NOMO-1 (cell line): ENCODE measurements around the gene CDH26.

Experiments used
- DNase-seq, 2 experiments: peaks; one replicate each; lab custom pipeline; 2025; ENCODE audit not compliant: unreplicated experiment in 2 of 2; lab: John Stamatoyannopoulos, UW

The CDH26 gene

DNA sequence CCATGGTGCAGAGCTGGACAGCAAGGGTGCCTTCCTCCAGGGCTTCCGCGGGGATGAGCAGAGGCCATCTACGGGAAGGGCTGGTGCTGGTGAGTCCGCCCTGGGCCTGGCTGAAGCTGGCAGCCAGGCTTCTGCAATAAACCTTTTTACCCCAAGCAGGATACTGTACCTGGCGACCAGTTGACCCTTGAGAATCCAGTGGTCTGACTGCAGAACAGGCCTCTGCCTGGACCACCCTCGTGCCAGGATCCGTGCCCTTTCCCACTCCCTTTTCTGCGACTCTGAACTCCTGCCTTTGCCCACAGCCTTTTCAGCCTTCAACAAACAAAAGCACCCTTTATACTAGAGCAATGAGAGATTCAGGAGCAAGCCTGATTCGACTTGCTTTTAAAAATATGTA, 18.9 kb downstream of the CDH26 start:
- DNase-seq = no peak

DNA sequence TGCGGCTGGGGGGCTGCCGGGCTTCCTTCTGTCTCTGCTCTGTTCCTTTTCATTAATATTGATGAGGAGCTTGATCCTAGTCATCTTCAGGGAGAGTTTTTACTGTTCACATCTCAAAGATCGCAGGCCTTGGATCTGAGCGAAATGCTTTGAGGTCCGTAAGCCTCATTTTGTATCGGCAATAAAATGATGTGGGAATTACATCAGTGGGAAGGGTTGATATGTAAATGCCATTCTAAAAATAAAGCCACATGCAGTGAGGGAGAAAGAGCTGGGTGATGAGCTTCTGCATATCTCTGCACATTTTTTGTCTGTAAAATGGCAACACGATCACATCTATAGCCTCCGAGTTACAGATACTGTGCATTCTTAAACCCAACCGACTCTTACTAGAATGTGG, 24.9 kb downstream of the CDH26 start:
- no peak for DNase-seq

DNA sequence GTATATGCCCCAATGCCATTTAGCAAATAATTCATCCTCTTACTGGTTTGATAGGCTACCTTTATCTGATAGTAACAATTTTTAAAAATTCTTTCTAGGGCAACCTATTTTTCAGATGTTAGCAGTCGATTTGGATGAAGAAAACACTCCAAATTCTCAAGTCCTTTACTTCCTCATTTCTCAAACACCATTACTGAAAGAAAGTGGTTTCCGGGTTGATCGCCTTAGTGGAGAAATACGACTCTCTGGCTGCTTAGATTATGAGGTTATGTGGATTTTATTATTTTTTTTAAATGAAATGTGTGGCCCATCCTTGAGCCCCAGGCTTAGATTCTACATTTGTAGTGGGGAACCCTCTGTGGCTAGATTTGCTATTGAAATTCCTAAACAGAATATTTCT, 26.3 kb downstream of the CDH26 start:
- DNase-seq = peak; percentile 60 to 82

DNA sequence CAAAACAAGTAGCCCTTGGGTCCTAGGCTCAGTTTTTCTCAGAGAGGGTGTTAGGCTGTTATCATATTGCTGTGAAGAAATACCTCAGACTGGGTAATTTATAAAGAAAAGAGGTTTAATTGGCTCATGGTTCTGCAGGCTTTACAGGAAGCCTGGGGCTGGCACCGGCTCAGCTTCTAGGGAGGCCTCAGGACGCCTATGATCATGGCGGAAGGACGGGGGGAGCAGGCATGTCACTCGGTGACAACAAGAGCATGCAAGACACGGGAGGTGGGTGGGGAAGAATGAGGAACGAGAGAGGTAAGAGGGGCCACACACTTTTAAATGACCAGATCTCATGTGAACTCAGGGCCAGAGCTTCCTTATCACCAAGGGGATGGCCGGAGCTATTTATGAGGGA, 26.9 kb downstream of the CDH26 start:
- DNase-seq = no peak

DNA sequence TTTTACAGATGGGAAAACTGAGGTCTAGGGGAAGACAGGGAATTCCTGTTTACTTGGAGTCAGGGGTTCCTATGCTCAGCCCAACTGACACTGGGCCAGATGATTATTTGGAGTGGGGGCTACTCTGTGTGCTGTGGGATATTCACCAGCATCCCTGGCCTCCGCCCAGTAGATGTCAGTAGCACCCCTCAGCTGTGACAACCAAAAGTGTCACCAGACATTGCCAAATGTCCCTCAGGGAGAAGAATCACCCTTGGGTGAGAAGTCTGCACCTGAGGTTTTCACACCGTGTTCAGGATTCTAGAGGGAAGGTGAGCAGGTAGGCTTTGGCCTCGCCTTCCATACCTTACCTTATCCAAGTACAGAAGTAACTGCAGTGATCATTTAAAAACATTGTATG, 27.6 kb downstream of the CDH26 start:
- no peak for DNase-seq

DNA sequence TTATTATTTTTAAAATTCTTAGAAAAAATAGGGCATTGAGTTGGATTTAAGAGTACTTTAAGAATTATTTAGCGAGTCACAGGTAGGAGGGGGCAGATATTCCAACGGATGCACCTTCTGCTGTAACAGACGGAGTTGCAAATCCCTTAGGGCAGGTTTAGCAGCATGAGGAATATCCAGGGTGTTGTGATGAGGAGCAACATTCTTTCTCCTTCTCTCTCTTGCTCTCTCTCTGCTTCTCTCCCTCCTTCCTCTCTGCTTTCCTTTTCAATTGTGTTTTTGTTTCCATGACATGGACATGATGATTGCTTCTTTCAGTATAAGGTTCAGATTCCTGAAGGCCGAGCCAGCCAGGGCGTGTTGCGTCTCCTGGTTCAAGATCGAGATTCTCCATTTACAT, 28.9 kb downstream of the CDH26 start:
- DNase-seq = no peak

DNA sequence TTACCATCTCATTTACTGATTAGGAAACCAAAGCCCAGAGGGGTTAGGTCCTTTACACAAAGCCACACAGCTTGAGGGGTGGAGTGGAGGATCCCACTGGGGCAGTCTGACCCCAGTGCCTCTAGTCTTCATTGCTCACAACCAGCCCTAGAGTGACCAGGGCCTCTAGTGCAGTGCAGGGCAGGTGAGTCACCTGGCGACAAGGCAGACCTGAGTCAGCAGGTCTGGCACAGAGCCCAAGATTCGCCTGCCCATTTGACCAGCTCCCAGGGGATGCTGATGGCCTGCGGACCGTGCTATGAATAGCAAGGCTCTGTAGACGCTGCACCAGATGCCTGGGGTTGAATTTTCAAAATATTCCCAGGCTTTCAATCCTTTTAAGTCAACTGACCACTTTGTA, 29.9 kb downstream of the CDH26 start:
- no peak for DNase-seq

DNA sequence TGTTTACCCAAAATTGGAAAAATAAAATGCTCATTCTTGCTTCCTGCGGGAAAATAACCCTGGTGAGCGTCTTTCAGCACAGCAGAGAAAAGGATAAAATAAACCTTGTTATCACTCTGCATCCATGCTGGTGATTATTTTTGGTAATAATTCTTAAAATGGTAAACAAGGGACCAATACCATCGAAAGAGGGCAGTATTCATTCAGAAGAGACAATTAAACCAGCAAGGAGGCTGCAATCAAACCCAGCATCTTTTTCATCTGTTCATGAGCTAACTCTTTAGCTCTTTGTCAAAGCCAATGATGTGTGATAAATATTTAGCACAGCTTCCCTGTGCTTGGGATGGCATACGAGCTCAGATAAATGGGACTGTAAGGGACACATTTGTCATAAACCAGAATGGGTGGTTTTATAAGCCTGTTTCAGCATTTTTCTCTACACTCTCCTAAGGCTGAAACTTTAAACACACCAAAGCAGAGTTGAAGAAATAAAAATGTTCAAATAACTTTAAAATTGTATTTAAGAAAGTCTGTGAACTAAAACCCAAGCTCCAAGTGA, 34.4 kb downstream of the CDH26 start:
- peak in 1 of 2 experiments; percentile 60 for DNase-seq

DNA sequence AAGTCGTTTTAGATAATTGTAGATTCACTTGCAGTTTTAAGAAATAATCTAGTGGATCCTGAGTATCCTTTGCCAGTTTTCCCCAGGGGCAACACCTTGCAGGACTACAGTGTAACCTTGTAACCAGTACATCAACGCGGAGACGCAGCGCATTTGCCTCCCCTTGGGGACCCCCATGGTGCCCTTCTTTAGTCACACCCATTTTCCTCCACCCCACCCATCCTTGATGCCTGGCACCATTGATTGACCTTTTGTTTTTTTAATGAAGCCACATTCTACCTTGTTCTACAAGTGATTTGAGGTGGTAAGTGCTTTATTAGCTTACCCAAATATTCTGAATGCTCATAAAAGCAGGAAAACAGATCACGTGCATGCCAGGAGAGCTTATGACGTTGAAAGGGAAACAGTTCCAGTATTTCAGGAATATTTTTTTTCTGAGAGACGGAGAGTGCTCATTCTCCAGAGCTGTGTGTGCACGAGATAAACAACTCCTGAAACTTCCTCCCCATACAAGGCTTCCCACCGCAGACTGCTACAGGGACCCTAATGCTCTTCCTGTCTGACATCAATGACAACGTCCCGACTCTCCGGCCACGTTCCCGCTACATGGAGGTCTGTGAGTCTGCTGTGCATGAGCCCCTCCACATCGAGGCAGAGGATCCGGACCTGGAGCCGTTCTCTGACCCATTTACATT, 35.7 kb downstream of the CDH26 start:
- no peak for DNase-seq

DNA sequence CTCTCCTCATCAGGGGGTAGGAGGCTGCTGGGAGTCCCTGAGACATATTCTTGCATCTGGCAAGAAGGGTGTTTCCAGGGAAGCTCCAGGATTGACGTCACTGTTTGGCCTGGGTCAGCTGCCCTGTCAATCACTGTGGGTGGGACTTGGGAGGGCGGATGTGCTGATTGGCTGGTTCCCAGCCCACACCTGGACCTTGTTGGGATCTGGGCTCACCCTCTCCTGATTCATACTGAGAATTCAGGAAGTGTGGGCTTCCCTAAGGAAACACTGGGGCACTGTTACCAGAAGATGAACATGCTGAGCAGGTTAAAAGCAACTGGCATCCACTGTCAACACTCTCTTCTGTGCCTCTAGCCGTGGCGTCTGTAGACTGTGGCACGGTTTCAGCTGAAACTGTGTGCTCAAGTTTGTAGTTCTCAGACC, 36.5 kb downstream of the CDH26 start:
- no peak for DNase-seq

DNA sequence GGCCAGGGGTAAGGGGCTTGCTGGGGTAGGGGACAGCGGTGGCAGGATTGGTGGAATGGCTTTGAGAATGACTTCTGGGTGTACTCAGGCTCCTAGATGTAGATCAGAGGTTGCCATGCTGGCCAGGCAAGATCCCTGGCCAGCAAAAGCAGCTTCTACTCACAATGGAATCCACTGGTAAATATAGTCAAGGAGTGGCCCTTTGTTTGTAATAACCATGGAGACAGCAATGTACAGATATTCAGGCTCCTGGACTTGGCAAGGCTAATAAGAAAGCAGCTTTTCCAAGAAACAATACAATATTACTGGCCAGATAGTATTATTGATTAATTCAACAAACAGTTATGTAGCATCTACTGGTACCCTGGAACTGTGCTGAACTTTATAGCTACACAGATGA, 37.9 kb downstream of the CDH26 start:
- DNase-seq = no peak

DNA sequence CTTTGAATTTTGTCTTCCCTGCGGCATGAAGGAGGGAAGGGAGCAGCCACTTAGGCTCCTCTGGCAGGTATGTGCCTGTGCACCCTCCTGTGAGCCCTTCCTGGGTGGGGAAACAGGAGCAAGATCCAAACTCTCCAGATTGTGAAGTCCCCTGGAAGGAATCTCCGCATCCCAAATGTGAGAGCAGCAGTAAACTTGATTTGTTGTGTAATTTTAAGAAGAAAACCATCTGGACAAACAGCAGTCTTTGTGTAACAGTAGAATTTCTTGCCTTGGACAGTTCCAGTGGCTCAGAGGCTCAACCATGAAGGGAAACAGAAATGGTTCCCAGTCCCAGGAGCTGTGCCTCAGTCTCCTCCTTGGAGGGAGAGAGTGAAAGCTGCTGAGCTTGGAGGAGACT, 39.7 kb downstream of the CDH26 start:
- DNase-seq = no peak

DNA sequence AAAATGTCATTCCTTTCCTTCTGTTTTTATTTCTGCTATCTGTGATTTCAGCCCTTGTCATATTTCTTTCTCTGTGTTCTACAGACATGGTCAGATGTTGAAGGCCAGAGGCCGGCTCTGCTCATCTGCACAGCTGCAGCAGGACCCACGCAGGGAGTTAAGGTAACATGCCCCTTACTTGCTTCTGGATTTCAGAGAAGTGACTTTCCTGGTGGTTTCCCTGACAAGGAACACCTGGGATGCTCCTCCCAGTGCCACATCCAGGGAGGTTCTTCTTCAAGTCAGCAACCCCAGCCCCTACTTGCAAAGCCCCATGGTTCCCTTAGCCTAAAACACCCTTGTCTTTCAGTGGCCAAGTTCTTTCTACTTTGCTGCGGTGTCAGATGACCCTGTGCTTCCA, 41.3 kb downstream of the CDH26 start:
- DNase-seq = no peak

DNA sequence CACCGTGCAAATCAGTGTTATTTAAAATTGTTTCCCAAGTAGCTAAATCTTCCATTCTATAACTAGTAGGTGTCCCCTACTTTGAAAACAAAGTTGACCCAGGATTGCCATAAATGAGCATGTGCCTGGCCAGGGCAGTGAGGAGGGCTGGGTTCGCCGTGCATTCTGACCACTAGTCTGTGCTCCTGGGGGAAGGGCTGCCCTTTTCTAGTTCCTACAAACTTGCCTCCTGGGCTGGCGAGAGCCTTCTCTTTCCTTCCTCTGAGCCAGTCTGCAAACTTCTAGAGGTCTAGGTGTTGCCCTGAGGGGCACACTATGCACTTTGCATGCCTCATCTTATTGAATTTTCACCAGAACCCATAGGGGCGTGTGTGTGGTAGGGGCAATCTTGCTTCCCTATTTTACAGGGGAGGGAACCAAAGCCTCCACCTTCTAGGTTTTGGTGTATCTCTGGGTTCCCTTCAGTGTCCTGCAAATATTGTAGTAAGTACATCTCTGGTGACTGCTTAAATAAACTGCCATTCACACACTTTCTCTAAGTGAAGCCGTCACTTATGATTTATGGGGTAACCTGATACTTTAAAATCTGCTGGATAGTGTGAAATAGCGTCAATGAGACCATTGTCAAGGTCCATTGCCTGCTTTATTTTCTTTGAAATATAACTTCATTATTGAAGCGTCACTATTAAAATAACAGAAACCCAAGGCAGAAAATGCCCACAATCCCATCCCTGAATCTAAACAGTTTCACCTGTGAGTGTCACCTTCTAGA, 42.2 kb downstream of the CDH26 start:
- DNase-seq = no peak

DNA sequence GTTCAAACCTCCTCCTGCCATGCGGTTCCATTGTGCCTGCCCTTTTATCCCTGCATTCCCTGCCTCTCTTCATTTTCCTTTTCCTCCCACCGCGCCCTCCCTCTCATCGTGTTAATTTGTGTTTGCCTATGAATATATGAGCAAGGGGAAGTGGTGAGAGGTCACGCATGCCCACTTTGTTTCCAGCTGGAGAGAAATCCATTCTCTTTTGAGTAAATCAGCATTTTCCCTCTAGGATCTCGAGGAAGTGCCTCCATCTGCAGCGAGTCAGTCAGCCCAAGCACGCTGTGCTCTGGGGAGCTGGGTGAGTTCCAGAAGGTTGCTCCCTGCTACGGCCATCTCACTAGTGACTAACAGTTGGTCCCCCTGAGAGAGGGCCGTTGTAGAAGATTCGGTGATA, 42.9 kb downstream of the CDH26 start:
- DNase-seq = no peak

DNA sequence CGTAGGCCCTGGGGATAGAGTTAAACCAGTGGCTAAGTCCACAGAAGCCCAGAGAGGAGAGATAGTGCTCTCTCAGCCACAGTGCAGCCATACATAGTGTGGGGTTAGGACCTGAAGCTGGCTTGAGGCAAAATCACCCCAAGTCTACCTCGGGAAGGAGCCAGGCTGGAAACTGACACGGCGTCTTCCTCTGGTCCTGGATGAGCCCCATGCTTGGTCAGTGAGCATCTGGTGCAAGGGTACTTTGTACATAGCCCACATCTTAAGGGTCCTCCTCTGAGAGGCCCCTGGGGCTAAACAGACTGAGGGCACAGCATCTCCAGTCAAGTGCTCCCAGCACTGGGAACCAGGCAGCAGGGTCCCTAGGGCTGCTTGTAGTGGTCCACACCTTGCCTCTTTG, 45.6 kb downstream of the CDH26 start:
- DNase-seq = no peak

DNA sequence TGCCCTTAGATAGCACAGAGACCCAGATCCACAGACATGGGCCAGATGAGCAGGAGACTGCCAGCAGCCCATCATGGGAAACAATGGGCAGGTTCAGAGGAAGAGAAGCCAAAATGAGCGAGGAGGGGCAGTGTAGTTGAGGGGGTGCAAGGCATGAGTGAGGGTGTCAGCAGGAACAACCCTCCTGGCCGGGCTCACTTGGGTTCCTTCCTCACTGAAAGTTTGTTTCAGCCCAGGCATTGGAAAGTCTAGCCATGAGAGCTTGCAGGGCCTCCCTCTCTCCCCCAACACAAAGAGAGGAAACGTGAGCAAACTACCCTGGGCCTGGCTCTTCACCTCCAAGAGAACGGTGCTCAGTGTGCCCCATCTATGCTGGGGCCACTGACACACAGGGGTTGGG, 48.0 kb downstream of the CDH26 start:
- DNase-seq = no peak

DNA sequence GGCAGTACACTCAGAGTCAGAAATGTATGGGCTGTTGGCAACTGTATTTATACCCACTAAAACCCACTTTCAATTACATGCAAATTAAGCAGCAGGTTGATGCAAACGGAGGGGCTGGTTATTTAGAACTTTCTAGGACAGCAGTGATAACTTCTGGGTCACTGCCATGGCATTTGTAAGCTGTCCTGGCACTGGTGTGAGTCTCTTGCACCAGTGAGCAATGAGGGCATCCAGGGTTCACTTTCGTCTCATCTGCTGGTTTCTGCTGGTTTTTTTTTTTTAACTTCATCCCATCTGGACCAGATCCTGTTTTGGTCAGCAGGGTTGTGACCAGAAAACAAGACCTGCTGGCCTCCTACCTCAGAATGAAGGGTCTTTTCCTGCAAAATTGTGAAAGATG, 49.2 kb downstream of the CDH26 start:
- no peak for DNase-seq

DNA sequence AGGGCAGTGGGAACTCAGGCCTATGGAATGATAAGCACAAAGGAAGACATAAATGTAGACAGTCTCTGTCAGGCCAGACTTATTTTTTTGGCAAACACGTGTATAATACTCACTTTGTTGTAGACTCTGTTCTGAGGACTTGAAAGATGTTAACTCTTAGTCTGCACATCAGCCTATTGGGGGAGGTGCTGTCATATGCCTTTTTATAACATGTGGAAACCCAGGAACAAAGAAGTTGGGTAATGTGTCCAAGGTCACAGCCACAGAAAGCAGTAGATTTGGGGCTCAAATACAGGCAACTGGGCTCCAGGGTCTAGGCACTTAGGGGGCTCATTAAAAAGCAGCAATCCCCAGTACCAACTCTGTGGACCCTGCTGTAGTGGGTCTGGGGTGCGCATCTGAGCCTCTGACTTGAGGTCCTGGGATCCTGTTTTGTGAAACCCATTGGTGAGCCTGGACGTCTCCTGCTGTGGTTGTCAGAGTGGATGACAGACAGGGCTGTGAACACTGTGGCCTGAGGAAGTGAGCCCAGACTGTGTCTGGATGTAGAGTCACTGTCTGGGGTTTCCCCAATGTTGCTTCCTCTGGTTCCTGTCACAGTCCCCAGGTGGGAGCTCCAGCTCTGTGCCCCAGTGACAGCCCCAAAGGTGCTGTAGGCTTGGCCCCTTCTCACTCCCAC, 50.0 kb downstream of the CDH26 start:
- DNase-seq = peak; percentile 16 to 38

DNA sequence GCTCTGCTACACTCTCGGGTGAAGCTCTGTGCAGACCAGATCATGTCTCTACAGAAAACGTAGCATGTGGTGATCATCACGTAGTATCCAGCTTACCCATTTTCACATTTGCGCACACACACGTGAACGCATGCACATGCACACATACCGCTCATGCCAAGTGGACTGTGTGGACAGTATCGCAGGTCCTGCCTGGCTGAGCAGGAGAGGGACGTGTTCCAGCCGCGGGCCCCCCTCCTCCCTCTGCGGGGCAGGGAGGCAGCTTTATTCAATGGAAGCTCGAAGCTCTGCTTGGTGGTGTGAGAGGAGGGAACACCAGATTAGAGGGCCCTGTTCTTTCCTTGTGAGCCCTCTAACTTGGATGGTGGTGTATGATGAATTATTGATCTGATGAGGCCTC, 51.1 kb downstream of the CDH26 start:
- DNase-seq = no peak

DNA sequence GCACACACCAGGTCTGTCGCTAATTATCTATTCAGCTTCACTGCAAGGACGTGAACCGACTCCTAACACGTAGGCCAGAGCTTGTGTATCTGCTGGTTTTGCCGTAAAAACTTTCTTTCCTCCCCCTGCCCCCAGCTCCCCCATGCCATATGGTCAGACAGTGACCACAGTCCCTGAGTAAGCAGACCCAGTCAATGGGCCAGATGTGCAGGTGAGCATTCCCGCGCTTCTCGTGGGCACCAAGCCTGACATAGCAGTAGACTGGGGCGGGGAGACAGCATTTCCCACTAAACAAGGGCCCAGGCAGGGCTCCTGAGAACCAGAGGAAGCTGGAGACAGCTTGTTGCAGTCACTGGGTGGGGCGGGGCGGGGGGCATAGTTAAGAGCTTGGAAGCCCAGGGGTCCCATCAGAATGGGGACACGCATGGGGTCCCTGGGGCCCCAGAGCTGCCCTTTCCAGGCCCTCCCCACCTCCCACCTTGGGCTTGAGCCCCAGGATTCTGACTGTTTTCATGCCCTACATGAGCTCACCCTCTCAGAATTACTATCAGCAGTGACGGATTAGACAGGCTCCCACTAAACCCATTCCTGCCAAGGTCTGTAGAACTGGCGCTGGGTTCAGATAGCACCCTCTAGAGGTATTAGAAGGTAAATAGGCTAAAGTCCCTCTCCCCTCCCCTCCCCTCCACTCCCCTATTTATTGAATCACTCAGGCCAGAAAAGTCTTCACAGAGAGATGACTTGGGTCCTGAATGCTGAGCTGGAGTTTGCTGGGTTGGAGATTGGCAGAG, 51.8 kb downstream of the CDH26 start:
- DNase-seq = no peak
